ENCODE measurements around the gene CNPY1.

Gene CNPY1

GRCh38 chr7:155462163-155462735 lies 84.1 kb downstream of the CNPY1 start:
- no peak for DNase-seq (ENCODE audit: extremely low read depth, insufficient read length)
- no peaks in the 10 kb centered on the region for H3K36me3 ChIP-seq (ENCODE audit: control insufficient read depth, insufficient read depth, low read length)
- H3K27me3 ChIP-seq (replicated peaks; ENCODE audit: control insufficient read depth, insufficient read depth, low read length): peaks cover 6% of the 10 kb centered on the region; the same call in 1 of the 2 replicates
- no peak overlapping the region for H3K4me3 ChIP-seq (replicated peaks; ENCODE audit: low read depth, low read length)
- no peak for TF ChIP-seq CTCF (IDR thresholded peaks at IDR 0.05; ENCODE audit: insufficient read depth, low read length, poor library complexity, severe bottlenecking)

- Histone ChIP-seq H3K27me3 (replicated peaks; ENCODE audit: control insufficient read depth, insufficient read depth, low read length) (peaks cover 6% of the 10 kb centered on the region; the same call in 1 of the 2 replicates), H3K36me3 (ENCODE audit: control insufficient read depth, insufficient read depth, low read length) (no peaks in the 10 kb centered on the region), H3K4me3 (replicated peaks; ENCODE audit: low read depth, low read length) (no peak overlapping the region)
- DNase-seq (ENCODE audit: extremely low read depth, insufficient read length): no peak
- TF ChIP-seq CTCF (IDR thresholded peaks at IDR 0.05; ENCODE audit: insufficient read depth, low read length, poor library complexity, severe bottlenecking): no peak
Measured at GRCh38 chr7:155461631-155462030, 84.7 kb downstream of the CNPY1 start.

- peaks cover 3% of the 10 kb centered on the region; the same call in 1 of the 2 replicates for H3K27me3 ChIP-seq (replicated peaks; ENCODE audit: control insufficient read depth, insufficient read depth, low read length)
Measured at GRCh38 chr7:155460926-155461613, 85.3 kb downstream of the CNPY1 start.

GRCh38 chr7:155459700-155460461 lies 86.5 kb downstream of the CNPY1 start:
- DNase-seq (ENCODE audit: extremely low read depth, insufficient read length): no peak
- Histone ChIP-seq H3K27me3 (replicated peaks; ENCODE audit: control insufficient read depth, insufficient read depth, low read length) (peaks cover 3% of the 10 kb centered on the region; the same call in 1 of the 2 replicates), H3K4me3 (replicated peaks; ENCODE audit: low read depth, low read length) (no peak overlapping the region), H3K36me3 (ENCODE audit: control insufficient read depth, insufficient read depth, low read length) (no peaks in the 10 kb centered on the region)
- TF ChIP-seq CTCF (IDR thresholded peaks at IDR 0.05; ENCODE audit: insufficient read depth, low read length, poor library complexity, severe bottlenecking): no peak

More at GRCh38 chr7:155460926-155461613, 85.3 kb downstream of the CNPY1 start:
- H3K36me3 ChIP-seq (ENCODE audit: control insufficient read depth, insufficient read depth, low read length): no peaks in the 10 kb centered on the region
- TF ChIP-seq CTCF (IDR thresholded peaks at IDR 0.05; ENCODE audit: insufficient read depth, low read length, poor library complexity, severe bottlenecking): no peak
- H3K4me3 ChIP-seq (replicated peaks; ENCODE audit: low read depth, low read length): no peak overlapping the region
- DNase-seq (ENCODE audit: extremely low read depth, insufficient read length): no peak

- H3K36me3 ChIP-seq (ENCODE audit: control insufficient read depth, insufficient read depth, low read length): no peaks in the 10 kb centered on the region
- no peak for TF ChIP-seq CTCF (IDR thresholded peaks at IDR 0.05; ENCODE audit: insufficient read depth, low read length, poor library complexity, severe bottlenecking)
- H3K4me3 ChIP-seq (replicated peaks; ENCODE audit: low read depth, low read length): no peak overlapping the region
- peaks cover 3% of the 10 kb centered on the region; the same call in 1 of the 2 replicates for H3K27me3 ChIP-seq (replicated peaks; ENCODE audit: control insufficient read depth, insufficient read depth, low read length)
- DNase-seq (ENCODE audit: extremely low read depth, insufficient read length): no peak
Measured at GRCh38 chr7:155458878-155459699, 87.3 kb downstream of the CNPY1 start.
